Effector memory CD4-positive, alpha-beta T cell (primary cell): Measurements from ENCODE around the gene CLSTN1.
A peak's percentile ranks its signal among the peaks of the same experiment; 100 is the strongest.
"Not testable (repeated sequence)": the region's sequence is repeated elsewhere in the genome, so short reads cannot be mapped to it uniquely, and the experiment has no call there.

ENCODE experiments used
- DNase-seq, 3 donors: peaks; one replicate each; pipeline ENCODE4 v3.0.0-alpha.2; 2020
- H3K27ac ChIP-seq: 2 replicates; pipeline ENCODE4 v1.7.0; 2013; ENCODE audit warnings: mild to moderate bottlenecking, low read length, moderate library complexity; ENCODE audit not compliant: insufficient read depth, poor library complexity, severe bottlenecking
- H3K27me3 ChIP-seq: replicated peaks from 2 replicates; pipeline ENCODE4 v1.7.0; 2013; ENCODE audit warnings: mild to moderate bottlenecking, low read length; ENCODE audit not compliant: insufficient read depth, control insufficient read depth, poor library complexity, severe bottlenecking
- H3K36me3 ChIP-seq: 2 replicates; pipeline ENCODE4 v1.7.0; 2013; ENCODE audit warnings: mild to moderate bottlenecking, low read length, moderate library complexity; ENCODE audit not compliant: control insufficient read depth, insufficient read depth
- H3K4me1 ChIP-seq: 2 replicates; pipeline ENCODE4 v1.7.0; 2013; ENCODE audit warnings: low read length, mild to moderate bottlenecking; ENCODE audit not compliant: control insufficient read depth, insufficient read depth, poor library complexity, severe bottlenecking
- H3K4me3 ChIP-seq: 2 replicates; pipeline ENCODE4 v1.7.0; 2013; ENCODE audit warnings: low read length, low read depth, mild to moderate bottlenecking; ENCODE audit not compliant: insufficient read depth, poor library complexity, severe bottlenecking
- H3K9me3 ChIP-seq: 2 replicates; pipeline ENCODE4 v1.7.0; 2013; ENCODE audit warnings: mild to moderate bottlenecking, low read length, moderate library complexity; ENCODE audit not compliant: control insufficient read depth

The CLSTN1 gene

GRCh38 chr1:9758559-9759121 lies 65.1 kb downstream of the CLSTN1 start:
- no peaks in the 10 kb centered on the region for H3K27me3 ChIP-seq
- no peak overlapping the region for H3K4me3 ChIP-seq
- no peak for DNase-seq
- no peaks in the 10 kb centered on the region for H3K4me1 ChIP-seq
- H3K36me3 ChIP-seq: peaks cover 18% of the 10 kb centered on the region
- no peaks in the 10 kb centered on the region for H3K9me3 ChIP-seq
- no peak overlapping the region for H3K27ac ChIP-seq

GRCh38 chr1:9755441-9755995 lies 68.2 kb downstream of the CLSTN1 start:
- H3K4me3 ChIP-seq: no peak overlapping the region
- peaks cover 39% of the 10 kb centered on the region for H3K36me3 ChIP-seq
- DNase-seq: no peak
- H3K4me1 ChIP-seq: no peaks in the 10 kb centered on the region
- H3K9me3 ChIP-seq: no peaks in the 10 kb centered on the region
- no peak overlapping the region for H3K27ac ChIP-seq
- no peaks in the 10 kb centered on the region for H3K27me3 ChIP-seq

GRCh38 chr1:9753121-9753531 lies 70.6 kb downstream of the CLSTN1 start:
- Histone ChIP-seq H3K4me3 (no peak overlapping the region), H3K4me1 (no peaks in the 10 kb centered on the region), H3K27ac (no peak overlapping the region), H3K36me3 (peaks cover 58% of the 10 kb centered on the region), H3K9me3 (no peaks in the 10 kb centered on the region), H3K27me3 (no peaks in the 10 kb centered on the region)
- no peak for DNase-seq

GRCh38 chr1:9751971-9752370 lies 71.8 kb downstream of the CLSTN1 start:
- no peaks in the 10 kb centered on the region for H3K9me3 ChIP-seq
- no peak overlapping the region for H3K27ac ChIP-seq
- peaks cover 58% of the 10 kb centered on the region for H3K36me3 ChIP-seq
- H3K4me3 ChIP-seq: no peak overlapping the region
- no peak for DNase-seq
- no peaks in the 10 kb centered on the region for H3K4me1 ChIP-seq
- H3K27me3 ChIP-seq: no peaks in the 10 kb centered on the region

GRCh38 chr1:9749361-9749760 lies 74.4 kb downstream of the CLSTN1 start:
- no peaks in the 10 kb centered on the region for H3K4me1 ChIP-seq
- H3K27ac ChIP-seq: no peak overlapping the region
- no peak overlapping the region for H3K4me3 ChIP-seq
- no peaks in the 10 kb centered on the region for H3K9me3 ChIP-seq
- H3K36me3 ChIP-seq: peaks cover 68% of the 10 kb centered on the region
- no peaks in the 10 kb centered on the region for H3K27me3 ChIP-seq
- no peak for DNase-seq

GRCh38 chr1:9748391-9748790 lies 75.4 kb downstream of the CLSTN1 start:
- not testable (repeated sequence) for H3K27me3 ChIP-seq, H3K4me1 ChIP-seq, H3K9me3 ChIP-seq, DNase-seq, H3K27ac ChIP-seq, H3K4me3 ChIP-seq
- H3K36me3 ChIP-seq: peaks cover 68% of the 10 kb centered on the region

GRCh38 chr1:9746651-9747050 lies 77.1 kb downstream of the CLSTN1 start:
- H3K4me1 ChIP-seq: no peaks in the 10 kb centered on the region
- DNase-seq: no peak
- H3K27me3 ChIP-seq: no peaks in the 10 kb centered on the region
- H3K27ac ChIP-seq: no peak overlapping the region
- no peak overlapping the region for H3K4me3 ChIP-seq
- no peaks in the 10 kb centered on the region for H3K9me3 ChIP-seq
- H3K36me3 ChIP-seq: peaks cover 73% of the 10 kb centered on the region

- no peaks in the 10 kb centered on the region for H3K9me3 ChIP-seq
- H3K4me3 ChIP-seq: no peak overlapping the region
- no peak for DNase-seq
- H3K27me3 ChIP-seq: no peaks in the 10 kb centered on the region
- H3K36me3 ChIP-seq: peaks cover 72% of the 10 kb centered on the region
- no peaks in the 10 kb centered on the region for H3K4me1 ChIP-seq
- H3K27ac ChIP-seq: no peak overlapping the region
These were observed 77.6 kb downstream of the CLSTN1 start for GRCh38 chr1:9746211-9746610.

- Histone ChIP-seq H3K36me3 (peaks cover 67% of the 10 kb centered on the region), H3K4me1 (no peaks in the 10 kb centered on the region), H3K9me3 (no peaks in the 10 kb centered on the region), H3K4me3 (no peak overlapping the region), H3K27ac (no peak overlapping the region), H3K27me3 (no peaks in the 10 kb centered on the region)
- DNase-seq: no peak
These were observed 79.5 kb downstream of the CLSTN1 start for GRCh38 chr1:9744106-9744799.

GRCh38 chr1:9737671-9738070 lies 86.1 kb downstream of the CLSTN1 start:
- no peak overlapping the region for H3K4me3 ChIP-seq
- H3K36me3 ChIP-seq: peaks cover 73% of the 10 kb centered on the region
- H3K27ac ChIP-seq: peak overlapping the region; percentile 1
- no peaks in the 10 kb centered on the region for H3K4me1 ChIP-seq
- H3K27me3 ChIP-seq: no peaks in the 10 kb centered on the region
- H3K9me3 ChIP-seq: no peaks in the 10 kb centered on the region
- no peak for DNase-seq
